BE2C (cell line): ENCODE measurements around the gene TENM4.

Experiments used
- DNase-seq: peaks from one replicate; pipeline ENCODE4 v3.0.0-alpha.2; 2020
- H3K27me3 ChIP-seq: fragments of 250-450 bp; sonication (Bioruptor Pico); 2 replicates; pipeline ENCODE4 v1.5.1; 2020; ENCODE audit warnings: mild to moderate bottlenecking
- H3K36me3 ChIP-seq: fragments of 250-450 bp; sonication (Bioruptor Pico); 2 replicates; pipeline ENCODE4 v1.5.1; 2020; ENCODE audit warnings: mild to moderate bottlenecking
- H3K4me1 ChIP-seq: fragments of 250-450 bp; sonication (Bioruptor Pico); 2 replicates; pipeline ENCODE4 v1.5.1; 2020
- H3K4me3 ChIP-seq: 2 replicates; pipeline ENCODE4 v1.5.1; 2011; ENCODE audit warnings: low read depth, low read length
- H3K9me3 ChIP-seq: fragments of 250-450 bp; sonication (Bioruptor Pico); 2 replicates; pipeline ENCODE4 v1.5.1; 2020
- CTCF ChIP-seq: IDR thresholded peaks from 2 replicates; pipeline ENCODE4 v1.5.1; 2012; ENCODE audit warnings: mild to moderate bottlenecking, low read depth, low read length

Gene TENM4

DNA sequence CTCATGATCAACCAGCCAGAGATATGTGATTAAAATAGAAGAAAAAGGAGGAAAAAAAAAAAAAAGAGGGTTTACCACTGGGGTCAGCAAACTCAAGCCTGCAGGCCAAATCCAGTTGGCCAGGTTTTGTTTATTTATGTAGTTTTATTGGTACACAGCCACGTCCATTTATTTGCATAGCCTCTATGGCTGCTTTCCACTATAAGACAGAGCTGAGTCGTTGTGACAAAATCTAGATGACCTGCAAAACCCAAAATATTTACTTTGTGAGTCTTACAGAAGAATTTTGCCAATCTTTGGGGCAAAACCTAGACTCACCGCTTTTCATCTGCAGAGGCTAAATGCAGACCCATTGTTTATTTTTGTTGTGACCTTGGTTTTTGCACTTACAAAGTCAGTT is 87.1 kb downstream of the TENM4 start:
- no peak for DNase-seq
- Histone ChIP-seq H3K27me3 (no peaks in the 10 kb centered on the region), H3K4me3 (no peak overlapping the region), H3K9me3 (no peaks in the 10 kb centered on the region), H3K36me3 (no peaks in the 10 kb centered on the region), H3K4me1 (no peaks in the 10 kb centered on the region)
- no peak for TF ChIP-seq CTCF

DNA sequence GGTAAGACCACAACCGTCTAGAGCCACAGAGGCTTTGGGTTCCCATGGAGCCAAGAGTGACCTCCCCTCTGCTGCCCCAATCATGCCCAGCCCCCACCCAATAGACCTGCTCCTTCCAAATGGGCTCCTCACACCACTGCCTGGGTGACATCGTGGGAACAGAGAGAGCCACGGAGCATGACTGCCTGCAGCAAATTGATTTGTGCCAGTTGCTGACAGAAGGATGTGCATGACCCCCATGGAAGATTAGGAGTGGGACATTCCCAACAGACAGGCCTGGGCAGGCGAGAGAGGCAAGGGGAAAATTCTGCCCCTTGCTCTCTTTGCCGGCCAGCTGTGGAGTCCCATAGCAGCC is 88.5 kb downstream of the TENM4 start:
- H3K4me1 ChIP-seq = no peaks in the 10 kb centered on the region
- no peaks in the 10 kb centered on the region for H3K36me3 ChIP-seq
- H3K27me3 ChIP-seq = no peaks in the 10 kb centered on the region
- DNase-seq = no peak
- TF ChIP-seq CTCF = no peak
- no peaks in the 10 kb centered on the region for H3K9me3 ChIP-seq
- no peak overlapping the region for H3K4me3 ChIP-seq

GRCh38 chr11:79348976-79349682 is 91.7 kb downstream of the TENM4 start:
- Histone ChIP-seq H3K9me3 (no peaks in the 10 kb centered on the region), H3K27me3 (no peaks in the 10 kb centered on the region), H3K4me3 (no peak overlapping the region), H3K4me1 (no peaks in the 10 kb centered on the region), H3K36me3 (no peaks in the 10 kb centered on the region)
- no peak for DNase-seq
- no peak for TF ChIP-seq CTCF

DNA sequence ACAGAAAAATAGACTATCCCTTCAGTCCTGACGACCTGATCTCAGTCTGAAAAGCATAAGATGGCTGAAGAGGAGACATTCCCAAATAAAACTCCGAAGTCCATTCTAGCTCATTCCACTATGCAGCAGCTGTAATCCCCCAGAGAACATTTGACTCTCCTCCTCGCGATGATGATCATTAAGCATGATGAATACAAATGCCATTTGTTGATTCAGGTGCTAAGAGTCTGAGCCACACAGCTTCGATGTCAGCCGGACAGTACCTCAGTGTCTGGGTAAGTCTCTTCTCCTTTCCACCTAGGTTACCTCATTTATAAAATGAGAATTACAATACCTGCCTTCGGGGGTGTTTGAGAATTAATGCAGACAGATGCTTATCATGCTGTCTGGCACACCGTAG is 94.8 kb downstream of the TENM4 start:
- Histone ChIP-seq H3K27me3 (no peaks in the 10 kb centered on the region), H3K36me3 (no peaks in the 10 kb centered on the region), H3K4me1 (no peaks in the 10 kb centered on the region), H3K9me3 (no peaks in the 10 kb centered on the region), H3K4me3 (no peak overlapping the region)
- no peak for TF ChIP-seq CTCF
- no peak for DNase-seq

DNA sequence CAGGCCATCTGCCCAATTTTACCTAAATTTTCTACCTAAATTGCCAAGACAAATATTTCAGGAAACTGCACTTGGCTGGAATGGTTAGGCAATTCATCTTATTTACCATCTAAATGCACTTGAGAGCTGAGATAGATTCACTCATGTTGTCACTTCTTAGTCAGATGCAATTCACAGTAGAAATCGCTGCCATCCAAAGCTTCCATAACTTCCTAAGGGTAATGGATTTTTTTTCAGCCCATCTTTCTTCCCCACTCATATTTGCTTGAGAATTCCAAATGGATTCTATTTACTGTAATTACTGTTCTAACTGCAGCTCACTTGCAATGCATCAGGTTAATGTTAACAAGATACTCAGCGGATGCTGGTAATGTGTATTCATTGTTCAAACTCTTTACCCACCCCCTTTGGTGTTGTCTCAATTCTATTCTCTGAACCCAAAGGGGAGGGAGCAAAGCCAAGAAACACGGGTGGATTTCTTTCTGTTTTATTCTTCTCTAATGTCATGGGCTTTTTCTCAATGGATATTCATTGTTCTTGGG is 96.0 kb downstream of the TENM4 start:
- no peaks in the 10 kb centered on the region for H3K36me3 ChIP-seq
- no peak for TF ChIP-seq CTCF

DNA sequence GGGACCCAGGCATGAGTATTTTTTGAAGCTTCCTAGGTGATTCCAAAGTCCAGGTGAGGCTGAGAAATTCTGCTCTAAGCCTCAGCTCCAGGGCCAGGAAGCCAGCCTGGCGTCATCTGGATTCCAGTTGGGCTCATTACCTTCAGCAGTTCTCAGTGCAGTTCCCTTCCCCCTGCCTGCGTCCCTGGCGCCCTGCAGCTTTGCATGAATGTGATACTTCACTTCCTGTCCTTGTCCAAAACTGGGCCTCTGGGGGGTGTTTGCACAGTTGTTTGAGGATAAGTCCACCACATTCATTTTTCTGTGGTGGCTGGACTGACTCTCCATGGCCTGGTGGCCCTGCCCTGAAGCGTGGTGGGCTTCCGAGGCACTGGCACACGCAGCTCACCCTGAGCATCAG is 98.1 kb downstream of the TENM4 start:
- Histone ChIP-seq H3K36me3 (no peaks in the 10 kb centered on the region), H3K4me3 (no peak overlapping the region), H3K4me1 (no peaks in the 10 kb centered on the region), H3K9me3 (no peaks in the 10 kb centered on the region), H3K27me3 (no peaks in the 10 kb centered on the region)
- TF ChIP-seq CTCF = no peak
- DNase-seq = no peak

More for the DNA sequence above, 96.0 kb downstream of the TENM4 start:
- Histone ChIP-seq H3K27me3 (no peaks in the 10 kb centered on the region), H3K9me3 (no peaks in the 10 kb centered on the region), H3K4me1 (no peaks in the 10 kb centered on the region), H3K4me3 (no peak overlapping the region)
- no peak for DNase-seq
